Astrocyte (in vitro differentiated cells and primary cell): ENCODE data around the gene PIGW. TPM values are rescaled to one million over a fixed set of nuclear protein-coding genes. Genes with fewer than 3 reads are reported as not detected.

Source experiments
- DNase-seq: peaks from one replicate; pipeline ENCODE4 v3.0.0-alpha.2; 2010; ENCODE audit warnings: low read depth
- FAIRE-seq: peaks from 2 replicates; lab custom pipeline; 2011; peaks lifted over from hg19 to GRCh38; lab: Jason Lieb, UNC
- H2AFZ ChIP-seq: 2 replicates; pipeline ENCODE4 v1.6.0; 2012; ENCODE audit warnings: low read depth, low read length, inconsistent platforms
- H3K27ac ChIP-seq: 2 replicates; pipeline ENCODE4 v1.5.1; 2011; ENCODE audit warnings: low read depth, low read length, inconsistent platforms
- H3K27me3 ChIP-seq: 2 replicates; pipeline ENCODE4 v1.6.0; 2011; ENCODE audit warnings: low read length, inconsistent platforms; ENCODE audit not compliant: insufficient read depth
- H3K36me3 ChIP-seq: 2 replicates; pipeline ENCODE4 v1.5.1; 2011; ENCODE audit warnings: low read length, inconsistent platforms; ENCODE audit not compliant: insufficient read depth
- H3K4me1 ChIP-seq: 2 replicates; pipeline ENCODE4 v1.5.1; 2011; ENCODE audit warnings: low read length, inconsistent platforms; ENCODE audit not compliant: insufficient read depth
- H3K4me2 ChIP-seq: 2 replicates; pipeline ENCODE4 v1.6.0; 2012; ENCODE audit warnings: low read length, inconsistent platforms
- H3K4me3 ChIP-seq: 2 replicates; pipeline ENCODE4 v1.5.1; 2011; ENCODE audit warnings: low read depth, mild to moderate bottlenecking, low read length, inconsistent platforms; ENCODE audit not compliant: insufficient read depth
- H3K79me2 ChIP-seq: 2 replicates; pipeline ENCODE4 v1.6.0; 2012; ENCODE audit warnings: mild to moderate bottlenecking, low read length, inconsistent platforms; ENCODE audit not compliant: insufficient read depth
- H3K9ac ChIP-seq: 2 replicates; pipeline ENCODE4 v1.6.0; 2012; ENCODE audit warnings: mild to moderate bottlenecking, low read length, inconsistent platforms
- H3K9me3 ChIP-seq: 2 replicates; pipeline ENCODE4 v1.5.1; 2012; ENCODE audit warnings: low read depth, mild to moderate bottlenecking, low read length, inconsistent platforms; ENCODE audit not compliant: insufficient read depth
- H4K20me1 ChIP-seq: 2 replicates; pipeline ENCODE4 v1.6.0; 2012; ENCODE audit warnings: low read length, inconsistent platforms; ENCODE audit not compliant: insufficient read depth
- H3K27ac Mint-ChIP-seq: one replicate; pipeline ENCODE4 v1.8.0; 2021; ENCODE audit warnings: mild to moderate bottlenecking, mixed read lengths; ENCODE audit not compliant: unreplicated experiment
- H3K27me3 Mint-ChIP-seq: one replicate; pipeline ENCODE4 v1.8.0; 2021; ENCODE audit warnings: low read depth, mixed read lengths; ENCODE audit not compliant: unreplicated experiment
- H3K36me3 Mint-ChIP-seq: one replicate; pipeline ENCODE4 v1.8.0; 2021; ENCODE audit warnings: low read depth, mixed read lengths; ENCODE audit not compliant: unreplicated experiment
- H3K4me1 Mint-ChIP-seq: one replicate; pipeline ENCODE4 v1.8.0; 2021; ENCODE audit warnings: low read depth, mixed read lengths; ENCODE audit not compliant: unreplicated experiment
- H3K4me3 Mint-ChIP-seq: one replicate; pipeline ENCODE4 v1.8.0; 2021; ENCODE audit warnings: mild to moderate bottlenecking, moderate library complexity, mixed read lengths; ENCODE audit not compliant: unreplicated experiment
- H3K9me3 Mint-ChIP-seq: one replicate; pipeline ENCODE4 v1.8.0; 2021; ENCODE audit warnings: mild to moderate bottlenecking, mixed read lengths; ENCODE audit not compliant: unreplicated experiment
- EZH2 ChIP-seq: IDR thresholded peaks from 2 replicates; pipeline ENCODE4 v1.6.1; 2012; ENCODE audit warnings: mild to moderate bottlenecking, low read length, inconsistent platforms; ENCODE audit not compliant: insufficient read depth
- total RNA-seq: library from RNA; stranded (reverse); gene quantifications from 2 replicates; pipeline ENCODE4 v1.2.1, GENCODE V29; 2021
- TF ChIP-seq, protein P1 (sequence below): IDR thresholded peaks from 2 replicates; pipeline ENCODE4 v1.5.1; 2011; ENCODE audit warnings: low read depth, mild to moderate bottlenecking, inconsistent platforms, low read length, moderate library complexity; ENCODE audit not compliant: insufficient read depth

The PIGW gene
- total RNA-seq, 1 donor from 2014 or later: 8.4 TPM

DNA sequence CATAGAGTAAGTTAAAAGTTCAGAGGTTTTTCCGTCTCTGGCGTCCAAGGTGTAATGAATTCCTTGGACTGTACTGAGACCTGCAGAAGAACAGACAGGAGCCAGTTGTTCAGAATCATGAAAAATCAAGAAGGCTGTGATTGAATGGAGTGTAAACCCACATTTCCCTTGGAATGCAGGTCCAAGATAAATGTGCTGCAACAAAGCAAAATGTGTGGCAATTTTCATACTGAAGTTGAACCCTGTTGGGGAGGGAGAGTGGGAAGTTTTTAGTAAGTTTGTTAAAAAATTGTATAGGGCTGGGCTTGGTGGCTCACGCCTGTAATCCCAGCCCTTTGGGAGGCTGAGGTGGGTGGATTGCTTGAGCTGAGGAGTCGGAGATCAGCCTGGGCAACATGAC lies 31.3 kb downstream of the PIGW start:
- H3K4me3 ChIP-seq: no peak overlapping the region
- no peaks in the 10 kb centered on the region for H3K27me3 ChIP-seq
- H2AFZ ChIP-seq: no peak overlapping the region
- no peak overlapping the region for H3K4me2 ChIP-seq
- no peak overlapping the region for H3K9ac ChIP-seq
- H3K27me3 Mint-ChIP-seq: no peaks in the 10 kb centered on the region
- peaks cover 17% of the 10 kb centered on the region for H3K36me3 Mint-ChIP-seq
- H4K20me1 ChIP-seq: peaks cover 47% of the 10 kb centered on the region
- FAIRE-seq: no peak
- TF ChIP-seq EZH2: no peak
- TF ChIP-seq, protein P1, sequence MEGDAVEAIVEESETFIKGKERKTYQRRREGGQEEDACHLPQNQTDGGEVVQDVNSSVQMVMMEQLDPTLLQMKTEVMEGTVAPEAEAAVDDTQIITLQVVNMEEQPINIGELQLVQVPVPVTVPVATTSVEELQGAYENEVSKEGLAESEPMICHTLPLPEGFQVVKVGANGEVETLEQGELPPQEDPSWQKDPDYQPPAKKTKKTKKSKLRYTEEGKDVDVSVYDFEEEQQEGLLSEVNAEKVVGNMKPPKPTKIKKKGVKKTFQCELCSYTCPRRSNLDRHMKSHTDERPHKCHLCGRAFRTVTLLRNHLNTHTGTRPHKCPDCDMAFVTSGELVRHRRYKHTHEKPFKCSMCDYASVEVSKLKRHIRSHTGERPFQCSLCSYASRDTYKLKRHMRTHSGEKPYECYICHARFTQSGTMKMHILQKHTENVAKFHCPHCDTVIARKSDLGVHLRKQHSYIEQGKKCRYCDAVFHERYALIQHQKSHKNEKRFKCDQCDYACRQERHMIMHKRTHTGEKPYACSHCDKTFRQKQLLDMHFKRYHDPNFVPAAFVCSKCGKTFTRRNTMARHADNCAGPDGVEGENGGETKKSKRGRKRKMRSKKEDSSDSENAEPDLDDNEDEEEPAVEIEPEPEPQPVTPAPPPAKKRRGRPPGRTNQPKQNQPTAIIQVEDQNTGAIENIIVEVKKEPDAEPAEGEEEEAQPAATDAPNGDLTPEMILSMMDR: no peak
- peaks cover 73% of the 10 kb centered on the region for H3K79me2 ChIP-seq
- H3K4me1 ChIP-seq: no peaks in the 10 kb centered on the region
- no peak overlapping the region for H3K4me3 Mint-ChIP-seq
- no peaks in the 10 kb centered on the region for H3K9me3 Mint-ChIP-seq
- H3K27ac Mint-ChIP-seq: no peak overlapping the region
- H3K4me1 Mint-ChIP-seq: no peaks in the 10 kb centered on the region
- H3K9me3 ChIP-seq: no peaks in the 10 kb centered on the region
- no peak overlapping the region for H3K27ac ChIP-seq
- H3K36me3 ChIP-seq: peaks cover 53% of the 10 kb centered on the region
- DNase-seq: no peak

GRCh38 chr17:36575028-36575427 lies 40.2 kb downstream of the PIGW start:
- no peak for TF ChIP-seq EZH2
- TF ChIP-seq, protein P1: no peak
- Histone ChIP-seq H3K27ac (no peak overlapping the region), H3K4me1 (no peaks in the 10 kb centered on the region), H3K9me3 (no peaks in the 10 kb centered on the region), H3K79me2 (peaks cover 69% of the 10 kb centered on the region), H3K4me2 (no peak overlapping the region), H3K36me3 (peaks cover 34% of the 10 kb centered on the region), H3K9ac (no peak overlapping the region), H4K20me1 (peaks cover 60% of the 10 kb centered on the region), H2AFZ (no peak overlapping the region), H3K27me3 (no peaks in the 10 kb centered on the region), H3K4me3 (no peak overlapping the region)
- Mint-ChIP-seq H3K9me3 (no peaks in the 10 kb centered on the region), H3K27me3 (no peaks in the 10 kb centered on the region), H3K27ac (no peak overlapping the region), H3K4me3 (no peak overlapping the region), H3K4me1 (peaks cover 15% of the 10 kb centered on the region), H3K36me3 (peaks cover 15% of the 10 kb centered on the region)
- no peak for FAIRE-seq
- DNase-seq: no peak

GRCh38 chr17:36576793-36577192 lies 42.0 kb downstream of the PIGW start:
- FAIRE-seq: no peak
- H3K27ac ChIP-seq: no peak overlapping the region
- no peak overlapping the region for H3K4me3 ChIP-seq
- Mint-ChIP-seq H3K9me3 (no peaks in the 10 kb centered on the region), H3K27ac (no peak overlapping the region), H3K36me3 (peaks cover 17% of the 10 kb centered on the region), H3K4me1 (peaks cover 15% of the 10 kb centered on the region), H3K27me3 (no peaks in the 10 kb centered on the region), H3K4me3 (no peak overlapping the region)
- peaks cover 57% of the 10 kb centered on the region for H3K79me2 ChIP-seq
- H2AFZ ChIP-seq: no peak overlapping the region
- peaks cover 65% of the 10 kb centered on the region for H4K20me1 ChIP-seq
- H3K9ac ChIP-seq: no peak overlapping the region
- DNase-seq: no peak
- no peak for TF ChIP-seq EZH2
- TF ChIP-seq, protein P1: no peak
- H3K4me1 ChIP-seq: no peaks in the 10 kb centered on the region
- peaks cover 35% of the 10 kb centered on the region for H3K36me3 ChIP-seq
- no peak overlapping the region for H3K4me2 ChIP-seq
- no peaks in the 10 kb centered on the region for H3K9me3 ChIP-seq
- no peaks in the 10 kb centered on the region for H3K27me3 ChIP-seq
